Uterus (tissue), 2 donors: ENCODE measurements around the gene FRMD4B.

ENCODE experiments used
- POLR2A ChIP-seq, 2 donors: fragments of 450-650 bp; IDR thresholded peaks; one replicate each; pipeline ENCODE4 v1.6.1; 2016; ENCODE audit warnings: antibody characterized with exemption in 2 of 2, mild to moderate bottlenecking in 1 of 2, moderate library complexity in 1 of 2
- TF ChIP-seq, protein P1 (sequence below), 4 experiments: fragments of 200-600 bp in 2 of 4; fragments of 450-650 bp in 2 of 4; sonication (generic) in 2 of 4; IDR thresholded peaks; one replicate each; pipeline ENCODE4 v1.5.1; 2016 to 2019; ENCODE audit warnings: antibody characterized with exemption in 4 of 4, mild to moderate bottlenecking in 2 of 4, moderate library complexity in 1 of 4

GRCh38 chr3:69300296-69300695 lies 85.6 kb downstream of the FRMD4B start:
- TF ChIP-seq, protein P1, sequence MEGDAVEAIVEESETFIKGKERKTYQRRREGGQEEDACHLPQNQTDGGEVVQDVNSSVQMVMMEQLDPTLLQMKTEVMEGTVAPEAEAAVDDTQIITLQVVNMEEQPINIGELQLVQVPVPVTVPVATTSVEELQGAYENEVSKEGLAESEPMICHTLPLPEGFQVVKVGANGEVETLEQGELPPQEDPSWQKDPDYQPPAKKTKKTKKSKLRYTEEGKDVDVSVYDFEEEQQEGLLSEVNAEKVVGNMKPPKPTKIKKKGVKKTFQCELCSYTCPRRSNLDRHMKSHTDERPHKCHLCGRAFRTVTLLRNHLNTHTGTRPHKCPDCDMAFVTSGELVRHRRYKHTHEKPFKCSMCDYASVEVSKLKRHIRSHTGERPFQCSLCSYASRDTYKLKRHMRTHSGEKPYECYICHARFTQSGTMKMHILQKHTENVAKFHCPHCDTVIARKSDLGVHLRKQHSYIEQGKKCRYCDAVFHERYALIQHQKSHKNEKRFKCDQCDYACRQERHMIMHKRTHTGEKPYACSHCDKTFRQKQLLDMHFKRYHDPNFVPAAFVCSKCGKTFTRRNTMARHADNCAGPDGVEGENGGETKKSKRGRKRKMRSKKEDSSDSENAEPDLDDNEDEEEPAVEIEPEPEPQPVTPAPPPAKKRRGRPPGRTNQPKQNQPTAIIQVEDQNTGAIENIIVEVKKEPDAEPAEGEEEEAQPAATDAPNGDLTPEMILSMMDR (IDR thresholded peaks at IDR 0.05) = no peak
- no peak for TF ChIP-seq POLR2A (IDR thresholded peaks at IDR 0.05)
